Central memory CD4-positive, alpha-beta T cell (primary cell): Measurements from ENCODE around the gene DGKZ.
"Not testable (repeated sequence)": the region's sequence is repeated elsewhere in the genome, so short reads cannot be mapped to it uniquely, and the experiment has no call there.

Experiments
- DNase-seq: peaks from one replicate; pipeline ENCODE4 v3.0.0; 2022

The DGKZ gene

DNA sequence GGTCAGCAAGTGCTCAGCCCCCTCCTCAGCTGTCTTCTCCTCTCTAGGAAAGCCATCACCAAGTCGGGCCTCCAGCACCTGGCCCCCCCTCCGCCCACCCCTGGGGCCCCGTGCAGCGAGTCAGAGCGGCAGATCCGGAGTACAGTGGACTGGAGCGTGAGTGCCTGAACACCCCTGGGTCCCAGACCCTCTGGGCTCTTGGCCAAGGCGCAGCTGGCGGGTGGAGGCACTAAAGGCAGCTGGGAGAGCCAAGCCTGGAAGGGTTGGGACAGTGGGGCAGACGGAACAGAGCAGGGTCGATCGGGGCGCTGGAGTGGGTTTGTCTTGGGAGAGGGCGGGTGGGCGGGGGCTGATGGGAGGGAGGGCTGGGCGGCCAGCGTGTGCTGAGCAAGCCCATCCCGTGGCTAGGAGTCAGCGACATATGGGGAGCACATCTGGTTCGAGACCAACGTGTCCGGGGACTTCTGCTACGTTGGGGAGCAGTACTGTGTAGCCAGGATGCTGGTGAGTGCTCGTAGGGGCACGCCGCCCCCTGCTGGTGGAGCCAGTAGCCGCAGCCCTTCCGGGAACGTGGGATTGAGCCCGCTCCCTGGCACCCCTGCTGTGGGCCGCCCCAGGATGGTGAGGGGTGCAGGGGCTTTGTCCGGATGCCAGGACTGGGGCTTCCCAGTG, 20.1 kb downstream of the DGKZ start:
- DNase-seq = peak; percentile 67

DNA sequence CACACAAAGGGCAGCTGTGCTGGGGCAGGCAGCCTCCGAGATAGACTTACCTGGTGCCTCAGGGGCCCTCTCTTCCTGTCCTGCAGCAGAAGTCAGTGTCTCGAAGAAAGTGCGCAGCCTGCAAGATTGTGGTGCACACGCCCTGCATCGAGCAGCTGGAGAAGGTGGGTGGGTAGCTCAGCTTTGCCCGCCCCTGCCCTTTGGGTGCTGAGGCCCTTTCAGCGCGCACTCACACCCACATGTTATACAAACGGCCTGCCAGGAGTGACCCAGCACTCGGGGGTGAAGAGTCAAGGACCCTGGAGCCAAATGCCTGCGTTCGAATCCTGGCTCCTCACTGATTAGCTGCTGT, 20.6 kb downstream of the DGKZ start:
- DNase-seq = no peak

DNA sequence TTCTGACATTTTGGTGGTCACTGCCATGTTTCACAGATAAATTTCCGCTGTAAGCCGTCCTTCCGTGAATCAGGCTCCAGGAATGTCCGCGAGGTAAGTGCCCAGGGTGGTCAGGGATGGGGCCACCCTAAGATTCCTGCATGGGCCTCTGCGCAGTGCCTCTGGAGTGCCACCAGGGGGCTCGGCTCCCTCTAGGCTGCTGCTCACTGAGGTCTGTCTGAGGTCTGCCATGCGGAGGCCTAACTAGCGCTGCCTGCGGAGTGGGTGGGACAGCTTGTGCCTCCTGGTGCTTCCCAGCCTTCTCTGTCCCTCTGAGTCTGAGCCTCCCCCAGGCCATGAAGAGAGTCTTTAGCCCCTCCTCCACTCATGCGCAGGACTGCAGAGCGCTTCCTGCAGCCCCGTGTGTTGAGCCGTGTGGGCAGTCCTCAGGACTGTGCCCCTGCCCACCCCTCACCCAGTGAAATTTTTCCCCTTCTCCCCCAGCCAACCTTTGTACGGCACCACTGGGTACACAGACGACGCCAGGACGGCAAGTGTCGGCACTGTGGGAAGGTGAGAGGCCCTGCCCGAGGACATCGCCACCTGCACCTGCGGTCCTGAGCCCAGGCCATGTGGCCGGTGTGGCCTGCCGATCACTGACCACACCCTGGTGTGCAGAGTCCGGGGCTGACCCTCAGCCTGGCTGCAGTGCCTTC, 22.3 kb downstream of the DGKZ start:
- DNase-seq = peak; percentile 36

DNA sequence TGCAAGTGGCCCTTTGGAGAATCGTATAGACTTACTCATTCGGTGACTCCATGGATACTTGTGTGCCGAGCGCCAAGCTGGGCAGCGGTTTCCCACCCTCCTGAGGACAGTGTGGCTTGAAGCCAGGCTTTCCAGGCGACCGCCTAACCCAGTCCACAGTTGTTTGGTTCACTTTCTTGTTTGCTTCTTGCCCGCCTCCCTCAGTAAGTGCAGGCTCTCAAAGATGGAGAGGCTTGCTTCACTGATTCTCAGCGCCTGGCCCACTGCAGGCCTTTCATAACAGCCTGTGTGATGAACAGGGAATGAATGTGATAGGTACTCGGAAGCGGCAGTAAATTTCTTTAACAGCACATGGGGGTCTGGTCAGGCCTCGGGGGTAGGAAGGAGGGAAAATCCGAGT, 23.0 kb downstream of the DGKZ start:
- no peak for DNase-seq

DNA sequence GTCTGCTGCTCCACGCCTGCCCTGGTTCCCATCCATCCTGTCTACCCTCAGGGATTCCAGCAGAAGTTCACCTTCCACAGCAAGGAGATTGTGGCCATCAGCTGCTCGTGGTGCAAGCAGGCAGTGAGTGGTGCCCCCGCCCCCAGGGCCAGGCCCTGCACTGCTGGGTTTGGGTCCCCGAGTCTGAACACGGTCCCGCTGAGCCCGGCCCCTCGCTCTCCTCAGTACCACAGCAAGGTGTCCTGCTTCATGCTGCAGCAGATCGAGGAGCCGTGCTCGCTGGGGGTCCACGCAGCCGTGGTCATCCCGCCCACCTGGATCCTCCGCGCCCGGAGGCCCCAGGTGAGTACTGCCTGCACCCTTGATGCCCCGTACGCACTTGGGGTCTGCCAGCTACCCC, 24.0 kb downstream of the DGKZ start:
- not testable (repeated sequence) for DNase-seq

DNA sequence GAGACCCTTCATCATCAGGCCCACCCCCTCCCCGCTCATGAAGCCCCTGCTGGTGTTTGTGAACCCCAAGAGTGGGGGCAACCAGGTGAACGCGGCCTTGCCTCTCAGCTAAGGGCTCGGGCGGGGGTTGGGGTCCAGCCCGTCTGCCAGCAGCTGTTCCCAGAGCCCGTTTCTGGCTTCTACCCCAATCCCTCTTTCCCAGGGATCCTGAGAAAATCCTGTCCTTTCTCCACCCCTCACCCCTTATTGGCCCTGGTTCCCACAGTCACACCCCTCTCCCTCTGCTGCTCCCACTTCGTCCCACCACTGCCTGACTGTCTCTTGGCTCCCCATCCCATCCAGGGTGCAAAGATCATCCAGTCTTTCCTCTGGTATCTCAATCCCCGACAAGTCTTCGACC, 24.8 kb downstream of the DGKZ start:
- DNase-seq = no peak

DNA sequence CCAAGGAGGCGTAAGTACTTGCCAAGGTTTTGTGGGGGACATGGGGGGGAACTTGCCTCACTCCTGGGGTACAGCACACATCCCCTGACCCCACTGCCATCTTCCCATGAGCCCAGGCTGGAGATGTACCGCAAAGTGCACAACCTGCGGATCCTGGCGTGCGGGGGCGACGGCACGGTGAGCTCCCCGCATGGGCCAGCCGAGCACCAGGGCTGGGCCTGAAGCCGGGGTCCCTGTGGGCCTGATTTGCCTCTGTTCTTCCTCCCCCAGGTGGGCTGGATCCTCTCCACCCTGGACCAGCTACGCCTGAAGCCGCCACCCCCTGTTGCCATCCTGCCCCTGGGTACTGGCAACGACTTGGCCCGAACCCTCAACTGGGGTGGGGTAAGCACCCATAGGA, 25.2 kb downstream of the DGKZ start:
- DNase-seq = not testable (repeated sequence)

DNA sequence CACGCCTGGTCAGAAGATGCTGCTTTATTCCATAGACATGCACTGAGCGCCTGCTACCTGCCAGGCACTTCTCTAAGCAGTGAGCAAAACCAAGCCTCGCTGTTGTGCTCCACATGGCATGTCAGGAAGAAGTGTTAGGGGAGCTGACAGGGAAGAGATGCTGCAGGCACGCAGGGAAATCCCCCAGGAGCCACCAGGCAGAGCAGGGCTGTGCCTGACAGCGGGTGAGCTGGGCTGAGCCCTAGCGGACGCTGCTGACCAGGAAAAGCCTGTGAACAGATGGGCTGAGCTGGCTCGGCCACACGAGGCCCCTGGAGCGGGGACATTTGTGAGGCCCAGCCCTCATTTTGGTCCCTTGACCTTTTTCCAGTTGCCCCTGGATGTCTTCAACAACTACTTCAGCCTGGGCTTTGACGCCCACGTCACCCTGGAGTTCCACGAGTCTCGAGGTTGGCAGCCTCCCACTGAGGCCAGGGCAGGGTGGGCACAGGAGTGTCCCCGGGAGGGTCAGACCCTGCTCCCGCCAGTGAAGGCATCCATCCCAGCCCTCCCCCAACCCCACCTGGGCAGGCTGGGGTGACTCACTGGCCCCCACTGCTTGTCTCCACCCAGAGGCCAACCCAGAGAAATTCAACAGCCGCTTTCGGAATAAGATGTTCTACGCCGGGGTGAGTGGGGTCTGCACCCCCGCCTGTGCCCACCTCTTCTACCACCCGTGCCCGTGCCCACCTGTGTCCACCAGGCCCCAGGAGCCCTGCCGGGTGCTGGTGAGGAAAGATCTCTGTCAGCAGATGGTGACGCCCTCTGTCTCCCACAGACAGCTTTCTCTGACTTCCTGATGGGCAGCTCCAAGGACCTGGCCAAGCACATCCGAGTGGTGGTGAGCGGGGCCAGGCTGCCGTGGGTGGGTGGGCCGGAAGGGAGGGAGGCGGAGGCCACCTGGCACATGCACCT, 26.8 kb downstream of the DGKZ start:
- DNase-seq = no peak

DNA sequence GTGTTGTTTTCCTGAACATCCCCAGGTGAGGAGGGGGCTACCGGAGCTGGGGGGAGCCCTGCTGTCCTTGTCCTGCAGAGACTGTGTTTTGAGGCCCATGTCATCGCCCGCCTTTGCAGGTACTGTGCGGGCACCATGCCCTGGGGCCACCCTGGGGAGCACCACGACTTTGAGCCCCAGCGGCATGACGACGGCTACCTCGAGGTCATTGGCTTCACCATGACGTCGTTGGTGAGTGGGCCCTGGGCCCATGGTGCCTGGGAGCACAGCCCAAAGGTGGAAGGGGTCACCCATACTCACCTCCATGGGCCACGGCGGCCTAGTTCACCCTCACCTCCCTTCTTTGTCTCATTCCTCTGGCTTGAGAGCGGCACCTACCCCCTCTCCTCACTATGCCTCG, 27.6 kb downstream of the DGKZ start:
- DNase-seq = no peak

DNA sequence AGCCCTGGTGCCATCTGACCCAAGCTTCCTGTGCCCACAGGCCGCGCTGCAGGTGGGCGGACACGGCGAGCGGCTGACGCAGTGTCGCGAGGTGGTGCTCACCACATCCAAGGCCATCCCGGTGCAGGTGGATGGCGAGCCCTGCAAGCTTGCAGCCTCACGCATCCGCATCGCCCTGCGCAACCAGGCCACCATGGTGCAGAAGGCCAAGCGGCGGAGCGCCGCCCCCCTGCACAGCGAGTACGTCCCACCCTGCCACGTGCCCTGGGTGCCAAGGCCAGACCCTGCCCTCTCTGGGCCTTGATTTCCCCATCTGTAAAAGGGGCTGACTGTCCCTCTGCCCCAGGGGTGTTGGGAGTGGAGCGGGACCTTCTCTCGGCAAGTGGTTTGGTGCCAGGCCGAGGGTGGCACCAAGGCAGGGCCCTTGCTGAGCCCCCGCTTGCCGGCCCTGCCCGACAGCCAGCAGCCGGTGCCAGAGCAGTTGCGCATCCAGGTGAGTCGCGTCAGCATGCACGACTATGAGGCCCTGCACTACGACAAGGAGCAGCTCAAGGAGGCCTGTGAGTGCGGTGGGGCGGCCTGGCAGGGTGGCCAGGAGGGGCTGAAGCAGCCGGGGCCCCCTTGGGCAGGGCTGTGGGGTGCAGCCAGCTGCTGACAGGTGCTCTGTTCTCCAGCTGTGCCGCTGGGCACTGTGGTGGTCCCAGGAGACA, 28.3 kb downstream of the DGKZ start:
- no peak for DNase-seq

DNA sequence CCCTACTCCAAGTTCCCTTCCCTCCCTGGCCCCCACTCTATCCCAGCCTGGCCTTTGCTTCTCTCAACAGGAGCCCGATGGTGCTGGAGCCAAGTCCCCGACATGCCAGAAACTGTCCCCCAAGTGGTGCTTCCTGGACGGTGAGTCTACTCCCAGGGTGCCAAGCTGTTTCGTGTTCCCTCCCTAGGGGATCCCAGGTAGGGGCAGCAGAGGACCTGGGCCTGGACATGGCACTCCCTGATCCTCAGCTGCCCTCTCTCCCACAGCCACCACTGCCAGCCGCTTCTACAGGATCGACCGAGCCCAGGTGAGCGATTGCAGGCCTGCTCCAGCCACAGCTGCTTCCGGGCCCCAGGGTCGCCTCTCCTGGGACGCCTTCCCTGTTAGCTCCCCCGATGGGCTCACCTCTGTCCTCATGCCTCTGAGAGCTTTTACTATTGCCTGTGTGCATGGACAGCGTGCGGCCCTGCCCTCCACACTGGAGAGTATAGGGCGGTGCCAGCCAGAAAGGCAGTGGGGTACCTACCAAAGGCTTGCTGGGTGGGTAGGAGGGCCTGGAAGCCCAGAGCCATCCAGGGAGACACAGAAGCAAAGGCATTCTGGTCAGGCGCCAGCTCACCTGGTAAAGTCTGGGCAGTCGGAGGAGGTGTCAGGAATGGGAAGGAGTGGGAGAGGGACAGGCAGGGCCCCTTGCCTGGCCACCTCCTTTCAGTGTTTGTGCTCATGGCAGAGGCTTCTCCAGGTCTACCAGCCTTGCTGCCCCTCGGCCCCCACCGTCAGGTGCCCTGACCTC, 29.2 kb downstream of the DGKZ start:
- DNase-seq = no peak

DNA sequence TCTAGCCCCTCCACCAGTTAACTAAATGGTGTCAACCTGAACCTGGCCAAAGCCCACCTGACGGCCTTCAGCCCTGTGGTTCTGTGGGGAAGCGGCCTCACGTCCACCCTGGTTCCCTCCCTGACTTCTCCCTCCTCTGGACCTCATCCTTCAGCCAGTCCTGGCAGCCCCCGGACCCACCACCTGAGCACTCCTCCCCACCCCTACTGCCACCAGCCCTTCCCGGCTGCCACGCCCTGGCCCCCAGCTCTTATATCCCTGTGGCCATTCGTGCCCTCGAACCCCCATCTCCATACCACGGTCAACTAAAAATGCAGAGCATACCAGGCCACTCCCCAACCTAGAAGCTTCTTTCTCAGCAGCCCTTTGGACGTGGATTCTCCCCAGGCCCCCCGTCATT, 30.0 kb downstream of the DGKZ start:
- no peak for DNase-seq

DNA sequence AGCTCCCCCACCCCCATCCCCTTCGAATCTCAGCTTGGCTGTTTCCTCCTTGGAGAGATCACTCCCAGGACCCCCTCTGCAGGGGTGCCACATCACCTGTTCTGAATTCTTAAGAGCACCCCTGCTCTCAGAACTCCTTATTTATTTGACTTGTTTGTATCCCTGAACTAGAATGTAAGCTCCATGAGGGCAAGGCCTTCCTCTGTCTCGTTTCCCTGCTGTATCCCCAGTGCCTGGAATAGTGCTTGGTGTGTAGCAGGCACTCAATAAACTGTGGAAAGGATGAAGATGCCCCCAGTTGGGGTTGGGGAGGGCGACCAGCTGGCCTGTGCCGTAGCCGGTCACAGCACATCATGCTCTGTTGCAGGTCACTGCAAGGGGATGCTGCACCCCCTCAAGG, 30.6 kb downstream of the DGKZ start:
- no peak for DNase-seq

DNA sequence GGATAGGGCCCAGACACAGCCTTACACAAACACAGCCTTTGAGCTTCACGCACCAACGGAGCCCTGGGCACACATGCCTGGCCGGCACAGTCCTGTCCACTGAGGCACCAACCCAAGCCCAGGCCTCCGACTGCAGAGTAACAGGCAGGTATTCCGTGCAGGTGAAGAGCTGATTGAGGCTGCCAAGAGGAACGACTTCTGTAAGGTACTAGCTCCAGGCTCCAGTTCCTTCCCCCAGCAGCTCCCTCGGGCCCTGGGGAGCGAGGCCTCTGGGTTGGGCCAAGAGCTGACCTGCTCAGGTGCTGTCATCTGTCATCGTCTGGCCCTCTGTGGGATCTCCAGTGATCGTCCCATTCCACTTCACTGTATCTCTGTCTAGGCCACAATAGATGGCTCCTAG, 31.0 kb downstream of the DGKZ start:
- DNase-seq = no peak

DNA sequence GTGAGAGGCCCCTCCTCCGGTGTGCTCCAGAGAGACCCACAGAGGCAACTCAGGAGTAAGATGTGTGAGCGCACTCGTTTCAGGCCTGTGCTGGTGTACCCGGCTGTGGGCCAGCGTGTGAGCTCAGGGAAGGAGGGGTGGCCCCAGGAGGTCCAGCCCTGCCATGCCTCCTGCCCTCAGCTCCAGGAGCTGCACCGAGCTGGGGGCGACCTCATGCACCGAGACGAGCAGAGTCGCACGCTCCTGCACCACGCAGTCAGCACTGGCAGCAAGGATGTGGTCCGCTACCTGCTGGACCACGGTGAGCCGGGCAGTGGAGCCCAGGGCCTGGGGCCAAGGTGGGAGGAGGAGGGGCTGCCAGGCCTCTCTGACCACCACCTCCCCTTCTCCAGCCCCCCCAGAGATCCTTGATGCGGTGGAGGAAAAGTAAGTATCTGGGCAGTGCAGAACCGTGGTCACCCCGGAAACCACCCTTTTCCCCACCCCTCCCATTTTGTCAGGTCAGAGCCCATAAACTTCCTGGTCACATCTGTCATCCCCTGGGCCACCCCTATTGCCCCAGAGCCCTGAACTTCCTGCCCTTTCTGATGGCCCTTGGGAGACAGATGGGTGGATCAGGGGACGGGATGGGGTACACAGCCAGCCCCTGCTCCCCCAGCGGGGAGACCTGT, 31.7 kb downstream of the DGKZ start:
- DNase-seq = no peak

DNA sequence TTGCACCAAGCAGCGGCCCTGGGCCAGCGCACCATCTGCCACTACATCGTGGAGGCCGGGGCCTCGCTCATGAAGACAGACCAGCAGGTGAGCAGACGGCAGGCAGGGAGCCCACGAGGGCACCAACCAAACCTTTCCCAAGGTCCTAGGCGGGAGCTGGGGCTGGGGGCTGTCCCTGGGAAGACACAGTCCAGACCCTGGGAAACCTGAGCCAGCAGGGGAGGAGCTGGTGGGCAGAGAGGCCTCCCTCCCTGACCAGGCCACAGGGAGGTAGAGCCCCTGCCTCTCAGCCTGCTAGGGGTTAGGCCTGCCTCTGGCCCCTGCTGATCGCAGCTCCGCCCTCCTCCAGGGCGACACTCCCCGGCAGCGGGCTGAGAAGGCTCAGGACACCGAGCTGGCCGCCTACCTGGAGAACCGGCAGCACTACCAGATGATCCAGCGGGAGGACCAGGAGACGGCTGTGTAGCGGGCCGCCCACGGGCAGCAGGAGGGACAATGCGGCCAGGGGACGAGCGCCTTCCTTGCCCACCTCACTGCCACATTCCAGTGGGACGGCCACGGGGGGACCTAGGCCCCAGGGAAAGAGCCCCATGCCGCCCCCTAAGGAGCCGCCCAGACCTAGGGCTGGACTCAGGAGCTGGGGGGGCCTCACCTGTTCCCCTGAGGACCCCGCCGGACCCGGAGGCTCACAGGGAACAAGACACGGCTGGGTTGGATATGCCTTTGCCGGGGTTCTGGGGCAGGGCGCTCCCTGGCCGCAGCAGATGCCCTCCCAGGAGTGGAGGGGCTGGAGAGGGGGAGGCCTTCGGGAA, 32.4 kb downstream of the DGKZ start:
- not testable (repeated sequence) for DNase-seq

DNA sequence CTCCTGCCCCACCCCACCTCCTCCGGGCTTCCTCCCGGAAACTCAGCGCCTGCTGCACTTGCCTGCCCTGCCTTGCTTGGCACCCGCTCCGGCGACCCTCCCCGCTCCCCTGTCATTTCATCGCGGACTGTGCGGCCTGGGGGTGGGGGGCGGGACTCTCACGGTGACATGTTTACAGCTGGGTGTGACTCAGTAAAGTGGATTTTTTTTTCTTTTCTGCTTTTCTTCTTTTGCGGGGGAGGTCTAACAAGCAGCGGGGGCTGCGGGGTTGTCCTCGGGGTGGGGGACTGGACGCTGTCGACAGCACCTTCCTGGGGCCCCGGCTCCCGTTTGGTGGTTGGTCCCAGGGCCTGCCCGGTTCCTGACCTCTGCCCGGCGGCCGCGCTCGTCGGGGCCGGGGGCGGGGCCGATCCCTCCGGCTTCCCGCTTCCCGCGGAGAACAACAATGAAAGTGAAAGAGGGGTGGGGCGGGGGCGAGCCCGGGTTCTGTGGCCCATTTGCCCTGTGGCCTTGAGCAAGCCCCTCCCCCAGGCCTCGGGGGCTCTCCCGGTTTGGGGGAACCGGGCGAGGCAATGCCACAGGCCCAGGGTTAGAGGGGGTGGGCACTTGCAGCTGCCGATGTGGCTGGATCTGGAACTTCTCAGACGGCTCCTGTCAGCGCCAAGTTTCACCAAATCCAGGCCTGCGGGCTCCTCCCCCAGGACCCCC, 33.2 kb downstream of the DGKZ start:
- peak; percentile 31 for DNase-seq

DNA sequence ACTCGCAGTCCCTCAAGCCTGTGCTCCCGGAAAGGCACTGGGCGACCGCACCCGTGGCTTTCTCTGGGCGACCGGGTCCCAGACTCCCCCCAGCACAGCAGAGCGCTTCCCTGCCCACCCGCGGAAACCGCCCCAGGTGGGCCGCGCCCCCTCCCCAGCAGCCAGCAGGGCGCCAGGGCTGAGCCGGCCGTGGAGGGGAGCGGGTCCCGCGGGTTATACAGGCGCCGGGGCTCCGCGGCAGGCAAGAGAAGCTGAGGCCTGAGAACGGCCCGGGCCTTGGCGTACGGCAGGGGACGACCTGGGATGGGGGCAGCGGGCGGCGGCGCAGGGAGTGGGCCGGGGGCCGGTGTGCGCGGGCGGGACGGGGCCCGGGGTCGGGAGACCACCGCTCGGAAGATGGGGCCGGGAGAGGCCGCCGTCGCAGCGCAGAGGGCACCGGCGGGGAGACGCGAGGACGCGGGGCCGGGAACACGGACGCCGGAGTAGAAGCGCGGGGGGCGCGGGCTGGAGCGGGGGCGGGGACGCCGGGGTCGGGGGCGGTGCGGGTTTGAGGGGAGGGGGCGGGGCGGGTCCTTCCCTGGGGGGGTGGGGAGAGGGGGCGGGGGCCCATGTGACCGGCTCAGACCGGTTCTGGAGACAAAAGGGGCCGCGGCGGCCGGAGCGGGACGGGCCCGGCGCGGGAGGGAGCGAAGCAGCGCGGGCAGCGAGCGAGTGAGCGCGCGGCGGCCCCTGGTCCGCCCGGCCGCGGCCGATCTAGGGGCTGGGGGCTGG, 34.0 kb downstream of the DGKZ start, which contains the start of gene MDK:
Gene MDK (plus strand): TSS at position 622 of the 771 bp plus-strand sequence. CDS start 389 bp downstream, outside the sequence.
- no peak for DNase-seq
